ENCODE data around the gene RCOR2.
A peak's percentile ranks its signal among the peaks of the same experiment; 100 is the strongest.

Gene RCOR2

GRCh38 chr11:63941901-63942300, 24.9 kb upstream of the RCOR2 start:
- no peak overlapping the region for H3K4me3 ChIP-seq (ENCODE audit: low read depth, low read length)
- H3K9me3 ChIP-seq (ENCODE audit: severe bottlenecking), result no peaks in the 10 kb centered on the region
- TF ChIP-seq CTCF (IDR thresholded peaks at IDR 0.05; ENCODE audit: low read depth, low read length), result no peak
- no peak overlapping the region for H3K27ac ChIP-seq
- H3K27me3 ChIP-seq (ENCODE audit: insufficient read depth, low read depth, severe bottlenecking), result no peaks in the 10 kb centered on the region
- no peak for DNase-seq
- H3K36me3 ChIP-seq, result peaks cover 32% of the 10 kb centered on the region

- H3K4me3 ChIP-seq (ENCODE audit: low read depth, low read length), result no peak overlapping the region
- H3K36me3 ChIP-seq, result peaks cover 21% of the 10 kb centered on the region
- no peak for TF ChIP-seq CTCF (IDR thresholded peaks at IDR 0.05; ENCODE audit: low read depth, low read length)
- no peak for DNase-seq
- H3K27me3 ChIP-seq (ENCODE audit: insufficient read depth, low read depth, severe bottlenecking), result no peaks in the 10 kb centered on the region
- no peak overlapping the region for H3K27ac ChIP-seq
- no peaks in the 10 kb centered on the region for H3K9me3 ChIP-seq (ENCODE audit: severe bottlenecking)
Measured at GRCh38 chr11:63940786-63941185, 23.8 kb upstream of the RCOR2 start.

GRCh38 chr11:63939397-63939891, 22.5 kb upstream of the RCOR2 start:
- H3K9me3 ChIP-seq (ENCODE audit: severe bottlenecking), result no peaks in the 10 kb centered on the region
- no peak for DNase-seq
- no peaks in the 10 kb centered on the region for H3K27me3 ChIP-seq (ENCODE audit: insufficient read depth, low read depth, severe bottlenecking)
- peak overlapping the region; percentile 95 for H3K27ac ChIP-seq
- no peak for TF ChIP-seq CTCF (IDR thresholded peaks at IDR 0.05; ENCODE audit: low read depth, low read length)
- H3K4me3 ChIP-seq (ENCODE audit: low read depth, low read length), result peak overlapping the region; percentile 51
- peaks cover 19% of the 10 kb centered on the region for H3K36me3 ChIP-seq

- DNase-seq, result peak; percentile 97
- H3K36me3 ChIP-seq, result peaks cover 19% of the 10 kb centered on the region
- no peak for TF ChIP-seq CTCF (IDR thresholded peaks at IDR 0.05; ENCODE audit: low read depth, low read length)
- peak within 1 kb of the TSS; percentile 76 for H3K4me3 ChIP-seq (ENCODE audit: low read depth, low read length)
- peak within 1 kb of the TSS; percentile 95 for H3K27ac ChIP-seq
- peaks cover 2% of the 10 kb centered on the region for H3K9me3 ChIP-seq (ENCODE audit: severe bottlenecking)
- no peaks in the 10 kb centered on the region for H3K27me3 ChIP-seq (ENCODE audit: insufficient read depth, low read depth, severe bottlenecking)
Measured at GRCh38 chr11:63938479-63939396, 21.8 kb upstream of the RCOR2 start, which contains the start of gene NAA40. Gene NAA40 (plus strand): TSS chr11:63939002. CDS start chr11:63939097, 95 bp downstream.

GRCh38 chr11:63937713-63938478, 20.9 kb upstream of the RCOR2 start:
- Histone ChIP-seq H3K9me3 (ENCODE audit: severe bottlenecking) (peaks cover 2% of the 10 kb centered on the region), H3K27ac (peak overlapping the region; percentile 65), H3K4me3 (ENCODE audit: low read depth, low read length) (peak overlapping the region; percentile 76), H3K27me3 (ENCODE audit: insufficient read depth, low read depth, severe bottlenecking) (no peaks in the 10 kb centered on the region), H3K36me3 (peaks cover 19% of the 10 kb centered on the region)
- no peak for DNase-seq
- 0 out of 2 replicates have a peak, but pooled peaks have one; percentile 15 for TF ChIP-seq CTCF (IDR thresholded peaks at IDR 0.05; ENCODE audit: low read depth, low read length)
